HG03342 (cell line): ENCODE data around the gene APBA2.

Source experiments
- ATAC-seq: cut with Tn5 transposase; IDR thresholded peaks from one replicate; pipeline ENCODE4 v1.9.1; 2021; ENCODE audit warnings: mild to moderate bottlenecking, moderate library complexity; ENCODE audit not compliant: unreplicated experiment

The APBA2 gene

GRCh38 chr15:28895146-28895545, 9.4 kb downstream of the APBA2 start:
- no peak for ATAC-seq

- ATAC-seq: no peak
Measured at GRCh38 chr15:28895566-28895965, 9.8 kb downstream of the APBA2 start.

GRCh38 chr15:28896951-28897350, 11.2 kb downstream of the APBA2 start:
- no peak for ATAC-seq

- ATAC-seq: no peak
Measured at GRCh38 chr15:28897861-28898585, 12.2 kb downstream of the APBA2 start.

- ATAC-seq: no peak
Measured at GRCh38 chr15:28899061-28899738, 13.4 kb downstream of the APBA2 start.

GRCh38 chr15:28900041-28900891, 14.5 kb downstream of the APBA2 start:
- ATAC-seq: no peak

GRCh38 chr15:28900892-28901586, 15.3 kb downstream of the APBA2 start:
- ATAC-seq: no peak

GRCh38 chr15:28901587-28901980, 15.8 kb downstream of the APBA2 start:
- ATAC-seq: no peak

- ATAC-seq: no peak
Measured at GRCh38 chr15:28901987-28902745, 16.4 kb downstream of the APBA2 start.

GRCh38 chr15:28902856-28903255, 17.1 kb downstream of the APBA2 start:
- no peak for ATAC-seq

GRCh38 chr15:28903555-28903954, 17.8 kb downstream of the APBA2 start:
- no peak for ATAC-seq

GRCh38 chr15:28904003-28904402, 18.2 kb downstream of the APBA2 start:
- no peak for ATAC-seq

- ATAC-seq: no peak
Measured at GRCh38 chr15:28904541-28905315, 19.0 kb downstream of the APBA2 start.

GRCh38 chr15:28907338-28907960, 21.7 kb downstream of the APBA2 start:
- ATAC-seq: no peak

- ATAC-seq: no peak
Measured at GRCh38 chr15:28909958-28910500, 24.3 kb downstream of the APBA2 start.

GRCh38 chr15:28911310-28911931, 25.6 kb downstream of the APBA2 start:
- no peak for ATAC-seq

- no peak for ATAC-seq
Measured at GRCh38 chr15:28912422-28912821, 26.6 kb downstream of the APBA2 start.

GRCh38 chr15:28913171-28913765, 27.5 kb downstream of the APBA2 start:
- ATAC-seq: no peak
